MM.1S (cell line): ENCODE data around the gene DHH.

Source experiments
- DNase-seq: peaks from one replicate; pipeline ENCODE4 v3.0.0-alpha.2; 2015
- H2AFZ ChIP-seq: fragments of 300-600 bp; sonication (generic); 2 replicates; pipeline ENCODE4 v1.6.0; 2016; ENCODE audit warnings: antibody characterized with exemption, low read length
- H3F3A ChIP-seq: fragments of 300-600 bp; sonication (generic); 2 replicates; pipeline ENCODE4 v1.6.1; 2016; ENCODE audit warnings: mild to moderate bottlenecking, antibody characterized with exemption, low read length, moderate library complexity, mixed read lengths; ENCODE audit not compliant: insufficient read depth
- H3K27ac ChIP-seq: fragments of 300-600 bp; sonication (generic); 2 replicates; pipeline ENCODE4 v1.5.1; 2016; ENCODE audit warnings: mild to moderate bottlenecking, low read length
- H3K27me3 ChIP-seq: fragments of 300-600 bp; sonication (generic); replicated peaks from 2 replicates; pipeline ENCODE4 v1.6.0; 2016; ENCODE audit warnings: low read length; ENCODE audit not compliant: insufficient read depth
- H3K36me3 ChIP-seq: fragments of 300-600 bp; sonication (generic); replicated peaks from 2 replicates; pipeline ENCODE4 v1.6.1; 2016; ENCODE audit warnings: mild to moderate bottlenecking, low read length, mixed read lengths; ENCODE audit not compliant: insufficient read depth
- H3K4me1 ChIP-seq: fragments of 300-600 bp; sonication (generic); 2 replicates; pipeline ENCODE4 v1.6.1; 2016; ENCODE audit warnings: low read length, mixed read lengths
- H3K4me2 ChIP-seq: fragments of 300-600 bp; sonication (generic); 2 replicates; pipeline ENCODE4 v1.6.0; 2016; ENCODE audit warnings: low read depth, low read length
- H3K4me3 ChIP-seq: fragments of 300-600 bp; sonication (generic); 2 replicates; pipeline ENCODE4 v1.5.1; 2016; ENCODE audit warnings: low read length, mixed read lengths
- H3K79me2 ChIP-seq: fragments of 300-600 bp; sonication (generic); 2 replicates; pipeline ENCODE4 v1.6.1; 2016; ENCODE audit warnings: mixed run types, low read length, mixed read lengths
- H3K9ac ChIP-seq: fragments of 300-600 bp; sonication (generic); 2 replicates; pipeline ENCODE4 v1.6.1; 2016; ENCODE audit warnings: low read length, mixed read lengths
- H3K9me2 ChIP-seq: fragments of 300-600 bp; sonication (generic); replicated peaks from 2 replicates; pipeline ENCODE4 v1.6.1; 2016; ENCODE audit warnings: mild to moderate bottlenecking, low read length, mixed read lengths; ENCODE audit not compliant: insufficient read depth
- H3K9me3 ChIP-seq: fragments of 300-600 bp; sonication (generic); replicated peaks from 2 replicates; pipeline ENCODE4 v1.6.1; 2016; ENCODE audit warnings: mild to moderate bottlenecking, low read length, mixed read lengths; ENCODE audit not compliant: insufficient read depth
- H4K20me1 ChIP-seq: fragments of 300-600 bp; sonication (generic); 2 replicates; pipeline ENCODE4 v1.6.1; 2016; ENCODE audit warnings: mild to moderate bottlenecking, low read length, moderate library complexity, mixed read lengths; ENCODE audit not compliant: insufficient read depth
- CTCF ChIP-seq: fragments of 300-600 bp; sonication (generic); IDR thresholded peaks from 2 replicates; pipeline ENCODE4 v1.5.1; 2016; ENCODE audit warnings: antibody characterized with exemption, low read length, mixed read lengths
- EZH2 ChIP-seq: fragments of 300-600 bp; sonication (generic); optimal IDR thresholded peaks from 2 replicates; pipeline ENCODE3; 2017; ENCODE audit warnings: low read depth, mild to moderate bottlenecking, antibody characterized with exemption, low read length, mixed read lengths
- EZH2phosphoT487 ChIP-seq: fragments of 300-600 bp; sonication (generic); IDR thresholded peaks from 2 replicates; pipeline ENCODE4 v1.6.1; 2018; ENCODE audit warnings: antibody characterized with exemption, low read length

DHH gene

GRCh38 chr12:49041036-49041880 is 53.3 kb downstream of the DHH start:
- Histone ChIP-seq H3K36me3 (no peaks in the 10 kb centered on the region; the same call in 1 of the 2 replicates), H3K9ac (no peak overlapping the region), H3K9me3 (no peaks in the 10 kb centered on the region), H3K4me1 (no peaks in the 10 kb centered on the region), H2AFZ (no peak overlapping the region), H4K20me1 (no peaks in the 10 kb centered on the region), H3K27ac (no peak overlapping the region), H3K4me2 (no peak overlapping the region), H3F3A (no peaks in the 10 kb centered on the region), H3K9me2 (no peaks in the 10 kb centered on the region), H3K79me2 (no peaks in the 10 kb centered on the region), H3K4me3 (no peak overlapping the region), H3K27me3 (no peaks in the 10 kb centered on the region)
- no peak for DNase-seq
- TF ChIP-seq CTCF: no peak
- TF ChIP-seq EZH2phosphoT487: no peak

GRCh38 chr12:49040364-49040855 is 54.2 kb downstream of the DHH start:
- H3K36me3 ChIP-seq: no peaks in the 10 kb centered on the region; the same call in 1 of the 2 replicates
- no peaks in the 10 kb centered on the region for H4K20me1 ChIP-seq
- H2AFZ ChIP-seq: no peak overlapping the region
- no peaks in the 10 kb centered on the region for H3K4me1 ChIP-seq
- H3K4me3 ChIP-seq: no peak overlapping the region
- H3K9me3 ChIP-seq: no peaks in the 10 kb centered on the region
- no peaks in the 10 kb centered on the region for H3K79me2 ChIP-seq
- H3F3A ChIP-seq: no peaks in the 10 kb centered on the region
- TF ChIP-seq EZH2: no peak
- no peak for TF ChIP-seq EZH2phosphoT487
- no peak for TF ChIP-seq CTCF
- no peak overlapping the region for H3K4me2 ChIP-seq
- H3K9me2 ChIP-seq: no peaks in the 10 kb centered on the region
- H3K9ac ChIP-seq: no peak overlapping the region
- H3K27ac ChIP-seq: no peak overlapping the region
- no peak for DNase-seq
- H3K27me3 ChIP-seq: no peaks in the 10 kb centered on the region

- Histone ChIP-seq H3K27me3 (no peaks in the 10 kb centered on the region), H3K4me3 (no peak overlapping the region), H3K27ac (no peak overlapping the region), H3K9me3 (no peaks in the 10 kb centered on the region), H2AFZ (no peak overlapping the region), H3K4me1 (no peaks in the 10 kb centered on the region), H4K20me1 (no peaks in the 10 kb centered on the region), H3K9me2 (no peaks in the 10 kb centered on the region), H3K9ac (no peak overlapping the region), H3K79me2 (no peaks in the 10 kb centered on the region), H3K4me2 (no peak overlapping the region), H3F3A (no peaks in the 10 kb centered on the region), H3K36me3 (no peaks in the 10 kb centered on the region; the same call in 1 of the 2 replicates)
- TF ChIP-seq CTCF (no peak), EZH2phosphoT487 (no peak), EZH2 (no peak)
- DNase-seq: no peak
Observed at GRCh38 chr12:49039421-49040363, 54.9 kb downstream of the DHH start.
